NB4 (cell line): ENCODE measurements around the gene AK2.

Source experiments
- DNase-seq: peaks from one replicate; pipeline ENCODE4 v3.0.0; 2010; ENCODE audit warnings: low read depth
- H3K4me3 ChIP-seq: one replicate; pipeline ENCODE4 v1.5.1; 2011; ENCODE audit warnings: mild to moderate bottlenecking, low read depth, low read length, moderate library complexity
- CTCF ChIP-seq: IDR thresholded peaks from one replicate; pipeline ENCODE4 v1.5.1; 2012; ENCODE audit warnings: low read depth, low read length
- MAX ChIP-seq: IDR thresholded peaks from 2 replicates; pipeline ENCODE4 v1.6.1; 2011; ENCODE audit warnings: low read depth, low read length
- MYC ChIP-seq: IDR thresholded peaks from 2 replicates; pipeline ENCODE4 v1.6.1; 2011; ENCODE audit warnings: low read depth, low read length
- POLR2A ChIP-seq: IDR thresholded peaks from 2 replicates; pipeline ENCODE4 v1.6.1; 2011; ENCODE audit warnings: mild to moderate bottlenecking; ENCODE audit not compliant: insufficient read length; ENCODE audit errors: extremely low read depth

AK2 gene

GRCh38 chr1:32958827-32959226 lies 77.9 kb downstream of the AK2 start:
- no peak for DNase-seq
- H3K4me3 ChIP-seq: no peak overlapping the region
- TF ChIP-seq POLR2A (no peak), MAX (no peak), MYC (no peak), CTCF (no peak)
